IPS-11a (cell line): Measurements from ENCODE around the gene KCNQ1.

ENCODE experiments used
- H3K4me3 ChIP-seq: one replicate; pipeline ENCODE4 v1.5.1; 2013; ENCODE audit warnings: low read depth, low read length, control low read depth

Gene KCNQ1

GRCh38 chr11:2519862-2520735, 75.3 kb downstream of the KCNQ1 start:
- H3K4me3 ChIP-seq: no peak overlapping the region

GRCh38 chr11:2520736-2521035, 75.9 kb downstream of the KCNQ1 start:
- no peak overlapping the region for H3K4me3 ChIP-seq

GRCh38 chr11:2521081-2521732, 76.4 kb downstream of the KCNQ1 start:
- no peak overlapping the region for H3K4me3 ChIP-seq

GRCh38 chr11:2521733-2522630, 77.2 kb downstream of the KCNQ1 start:
- no peak overlapping the region for H3K4me3 ChIP-seq

GRCh38 chr11:2522631-2523255, 77.9 kb downstream of the KCNQ1 start:
- no peak overlapping the region for H3K4me3 ChIP-seq

GRCh38 chr11:2523821-2524391, 79.1 kb downstream of the KCNQ1 start:
- H3K4me3 ChIP-seq: no peak overlapping the region

GRCh38 chr11:2524446-2525165, 79.8 kb downstream of the KCNQ1 start:
- no peak overlapping the region for H3K4me3 ChIP-seq

- no peak overlapping the region for H3K4me3 ChIP-seq
These were observed 80.5 kb downstream of the KCNQ1 start for GRCh38 chr11:2525166-2525861.

GRCh38 chr11:2525941-2526807, 81.4 kb downstream of the KCNQ1 start:
- no peak overlapping the region for H3K4me3 ChIP-seq

GRCh38 chr11:2526808-2527381, 82.1 kb downstream of the KCNQ1 start:
- no peak overlapping the region for H3K4me3 ChIP-seq

- no peak overlapping the region for H3K4me3 ChIP-seq
These were observed 82.9 kb downstream of the KCNQ1 start for GRCh38 chr11:2527621-2528291.

- no peak overlapping the region for H3K4me3 ChIP-seq
These were observed 83.7 kb downstream of the KCNQ1 start for GRCh38 chr11:2528301-2529050.

- no peak overlapping the region for H3K4me3 ChIP-seq
These were observed 84.4 kb downstream of the KCNQ1 start for GRCh38 chr11:2529173-2529572.

- H3K4me3 ChIP-seq: no peak overlapping the region
These were observed 84.8 kb downstream of the KCNQ1 start for GRCh38 chr11:2529636-2530035.

- H3K4me3 ChIP-seq: no peak overlapping the region
These were observed 85.5 kb downstream of the KCNQ1 start for GRCh38 chr11:2530131-2530854.

GRCh38 chr11:2530855-2531200, 86.0 kb downstream of the KCNQ1 start:
- no peak overlapping the region for H3K4me3 ChIP-seq
